ENCODE measurements around the gene RPL39L.

DNA sequence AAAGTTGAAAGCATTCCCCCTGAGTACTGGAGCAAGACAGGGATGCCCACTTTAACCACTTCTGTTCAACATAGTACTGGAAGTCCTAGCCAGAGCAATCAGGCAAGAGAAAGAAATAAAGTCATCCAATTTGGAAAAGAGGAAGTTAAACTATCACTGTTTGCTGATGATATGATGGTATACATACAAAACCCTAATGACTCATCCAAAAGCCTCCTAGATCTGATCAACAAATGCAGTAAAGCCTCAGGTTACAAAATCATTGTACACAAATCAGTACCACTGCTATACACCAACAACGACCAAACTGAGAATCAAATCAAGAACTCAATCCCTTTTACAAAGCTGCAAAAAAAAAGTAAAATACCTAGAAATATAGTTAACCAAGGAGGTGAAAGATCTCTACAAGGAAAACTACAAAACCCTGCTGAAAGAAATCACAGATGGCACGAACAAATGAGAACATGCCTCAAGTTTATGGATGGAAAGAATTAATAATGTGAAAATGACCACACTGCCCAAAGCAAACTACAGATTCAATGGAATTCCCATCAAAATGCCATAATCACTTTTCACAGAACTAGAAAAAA lies 40.3 kb downstream of the RPL39L start:
- no peak for TF ChIP-seq POLR2A (IDR thresholded peaks at IDR 0.05)
- TF ChIP-seq, protein P1, sequence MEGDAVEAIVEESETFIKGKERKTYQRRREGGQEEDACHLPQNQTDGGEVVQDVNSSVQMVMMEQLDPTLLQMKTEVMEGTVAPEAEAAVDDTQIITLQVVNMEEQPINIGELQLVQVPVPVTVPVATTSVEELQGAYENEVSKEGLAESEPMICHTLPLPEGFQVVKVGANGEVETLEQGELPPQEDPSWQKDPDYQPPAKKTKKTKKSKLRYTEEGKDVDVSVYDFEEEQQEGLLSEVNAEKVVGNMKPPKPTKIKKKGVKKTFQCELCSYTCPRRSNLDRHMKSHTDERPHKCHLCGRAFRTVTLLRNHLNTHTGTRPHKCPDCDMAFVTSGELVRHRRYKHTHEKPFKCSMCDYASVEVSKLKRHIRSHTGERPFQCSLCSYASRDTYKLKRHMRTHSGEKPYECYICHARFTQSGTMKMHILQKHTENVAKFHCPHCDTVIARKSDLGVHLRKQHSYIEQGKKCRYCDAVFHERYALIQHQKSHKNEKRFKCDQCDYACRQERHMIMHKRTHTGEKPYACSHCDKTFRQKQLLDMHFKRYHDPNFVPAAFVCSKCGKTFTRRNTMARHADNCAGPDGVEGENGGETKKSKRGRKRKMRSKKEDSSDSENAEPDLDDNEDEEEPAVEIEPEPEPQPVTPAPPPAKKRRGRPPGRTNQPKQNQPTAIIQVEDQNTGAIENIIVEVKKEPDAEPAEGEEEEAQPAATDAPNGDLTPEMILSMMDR (IDR thresholded peaks at IDR 0.05): no peak
